ENCODE results near the gene FLNB. TPM values are rescaled to one million over a fixed set of nuclear protein-coding genes. Genes with fewer than 3 reads are reported as not detected.
A peak's percentile ranks its signal among the peaks of the same experiment; 100 is the strongest.

FLNB gene
- total RNA-seq, 1 donor from 2014 or later: 83.3 TPM

DNA sequence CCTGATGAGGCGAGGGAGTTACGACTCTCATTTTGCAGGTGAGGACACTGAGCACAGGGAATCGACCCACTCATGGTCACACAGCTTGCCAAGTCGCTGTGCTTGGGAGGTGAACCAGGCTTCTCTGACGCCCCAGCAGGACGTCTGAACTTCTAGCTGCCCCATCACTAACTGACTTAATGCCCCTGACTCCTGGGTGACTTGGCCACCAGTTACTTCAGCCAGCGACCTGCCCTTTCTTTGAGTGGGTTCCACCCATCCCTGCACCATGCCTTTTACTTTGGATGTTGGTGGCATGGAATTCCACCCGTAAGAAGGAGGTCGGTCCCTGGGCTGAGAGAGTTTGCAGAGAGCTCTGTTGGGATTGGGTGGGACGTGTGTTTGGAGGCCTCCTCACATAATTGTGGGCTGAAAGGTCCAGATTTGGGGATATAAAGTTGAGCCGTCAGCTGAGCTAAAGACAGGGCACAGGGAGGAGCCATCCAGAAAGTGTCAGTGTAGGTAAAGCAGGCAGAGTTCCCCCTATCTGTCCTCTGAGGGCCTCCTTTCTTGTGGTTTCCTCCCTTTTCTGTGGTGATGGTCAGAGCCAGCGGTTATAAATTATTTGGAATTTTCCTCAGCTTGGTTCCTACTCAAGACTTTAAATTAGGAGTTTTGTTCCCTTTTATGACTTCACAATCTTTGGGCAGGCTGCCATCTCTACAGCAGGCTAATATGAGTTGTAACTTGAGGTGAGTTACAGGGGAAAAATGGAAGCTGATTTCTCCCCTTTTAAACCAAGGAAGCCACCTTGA lies 55.0 kb downstream of the FLNB start:
- no peaks in the 10 kb centered on the region for H3K9me3 ChIP-seq
- H3K36me3 ChIP-seq: no peaks in the 10 kb centered on the region
- H3K4me3 ChIP-seq: no peak overlapping the region
- DNase-seq (no peak), ATAC-seq (no peak)
- intact Hi-C loops (cut with DNase I): no loop called here
- H3K4me1 ChIP-seq: peaks cover 16% of the 10 kb centered on the region
- H3K27ac ChIP-seq: no peak overlapping the region
- TF ChIP-seq, protein P1, sequence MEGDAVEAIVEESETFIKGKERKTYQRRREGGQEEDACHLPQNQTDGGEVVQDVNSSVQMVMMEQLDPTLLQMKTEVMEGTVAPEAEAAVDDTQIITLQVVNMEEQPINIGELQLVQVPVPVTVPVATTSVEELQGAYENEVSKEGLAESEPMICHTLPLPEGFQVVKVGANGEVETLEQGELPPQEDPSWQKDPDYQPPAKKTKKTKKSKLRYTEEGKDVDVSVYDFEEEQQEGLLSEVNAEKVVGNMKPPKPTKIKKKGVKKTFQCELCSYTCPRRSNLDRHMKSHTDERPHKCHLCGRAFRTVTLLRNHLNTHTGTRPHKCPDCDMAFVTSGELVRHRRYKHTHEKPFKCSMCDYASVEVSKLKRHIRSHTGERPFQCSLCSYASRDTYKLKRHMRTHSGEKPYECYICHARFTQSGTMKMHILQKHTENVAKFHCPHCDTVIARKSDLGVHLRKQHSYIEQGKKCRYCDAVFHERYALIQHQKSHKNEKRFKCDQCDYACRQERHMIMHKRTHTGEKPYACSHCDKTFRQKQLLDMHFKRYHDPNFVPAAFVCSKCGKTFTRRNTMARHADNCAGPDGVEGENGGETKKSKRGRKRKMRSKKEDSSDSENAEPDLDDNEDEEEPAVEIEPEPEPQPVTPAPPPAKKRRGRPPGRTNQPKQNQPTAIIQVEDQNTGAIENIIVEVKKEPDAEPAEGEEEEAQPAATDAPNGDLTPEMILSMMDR (IDR thresholded peaks at IDR 0.05): no peak
- no peaks in the 10 kb centered on the region for H3K27me3 ChIP-seq (ENCODE audit: low read depth)

DNA sequence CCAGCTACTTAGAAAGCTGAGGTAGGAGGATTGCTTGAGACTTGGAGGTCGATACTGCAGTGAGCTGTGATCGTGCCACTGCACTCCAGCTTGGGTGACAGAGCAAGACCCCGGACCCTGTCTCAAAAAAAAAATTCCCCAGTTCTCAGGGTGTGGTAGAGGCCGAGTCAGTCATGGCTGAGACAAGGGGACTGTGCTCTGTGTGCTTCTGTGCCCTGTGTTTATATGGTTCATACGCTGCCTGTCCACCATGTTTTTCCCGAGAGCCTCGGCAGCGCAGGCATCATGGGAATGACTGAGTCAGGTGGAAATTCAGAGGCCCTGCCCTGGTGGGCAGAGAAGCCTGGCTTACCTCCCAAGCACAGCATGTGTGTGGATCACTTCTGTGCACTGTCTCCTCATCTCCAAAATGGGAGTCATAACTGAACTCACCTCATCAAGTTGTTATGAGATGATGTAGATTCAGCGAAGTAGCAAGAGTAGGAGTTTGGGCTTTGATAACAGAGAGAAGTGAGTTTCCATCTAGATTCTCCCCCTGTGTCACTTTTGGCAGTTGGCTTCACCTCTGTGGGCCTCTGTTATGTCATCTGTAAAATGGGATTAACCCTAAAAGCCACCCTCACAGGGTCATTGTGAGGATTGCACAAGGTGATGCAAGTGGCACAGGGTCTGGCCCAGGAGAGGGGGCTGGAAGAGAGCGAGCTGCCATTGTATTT lies 56.9 kb downstream of the FLNB start:
- H3K4me1 ChIP-seq: peaks cover under 1% of the 10 kb centered on the region
- intact Hi-C loops (cut with DNase I): no loop called here
- TF ChIP-seq, protein P1 (IDR thresholded peaks at IDR 0.05): no peak
- H3K27ac ChIP-seq: no peak overlapping the region
- no peak for ATAC-seq
- H3K27me3 ChIP-seq (ENCODE audit: low read depth): no peaks in the 10 kb centered on the region
- H3K4me3 ChIP-seq: no peak overlapping the region
- H3K9me3 ChIP-seq: no peaks in the 10 kb centered on the region
- H3K36me3 ChIP-seq: no peaks in the 10 kb centered on the region
- no peak for DNase-seq

DNA sequence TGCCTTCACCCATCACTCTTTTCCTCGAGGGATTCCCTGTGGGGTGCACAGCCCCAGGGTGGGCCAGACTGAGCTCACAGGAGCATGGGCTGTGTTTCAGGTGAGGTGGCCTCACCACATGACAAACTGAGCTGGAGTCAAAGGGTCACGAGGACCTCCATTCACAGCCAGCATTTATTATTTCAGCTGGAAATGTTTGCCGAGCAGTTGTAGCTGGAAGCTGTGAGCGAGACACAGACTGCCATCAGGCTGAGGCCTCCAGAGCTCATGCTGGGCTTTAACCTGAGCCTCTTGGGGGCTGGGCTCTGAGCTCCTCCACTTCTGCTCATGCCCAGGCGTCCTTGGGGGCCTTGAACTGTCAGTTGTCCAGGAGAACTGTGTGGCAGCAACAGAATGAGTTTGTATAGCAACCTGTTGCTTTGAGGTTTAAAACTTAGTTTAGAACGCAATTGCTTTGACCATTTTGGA lies 57.5 kb downstream of the FLNB start:
- ATAC-seq (no peak), DNase-seq (no peak)
- no peaks in the 10 kb centered on the region for H3K4me1 ChIP-seq
- no peaks in the 10 kb centered on the region for H3K36me3 ChIP-seq
- H3K27ac ChIP-seq: no peak overlapping the region
- H3K9me3 ChIP-seq: no peaks in the 10 kb centered on the region
- no peak overlapping the region for H3K4me3 ChIP-seq
- intact Hi-C loops (cut with DNase I): no loop called here
- no peaks in the 10 kb centered on the region for H3K27me3 ChIP-seq (ENCODE audit: low read depth)
- TF ChIP-seq, protein P1 (IDR thresholded peaks at IDR 0.05): no peak

DNA sequence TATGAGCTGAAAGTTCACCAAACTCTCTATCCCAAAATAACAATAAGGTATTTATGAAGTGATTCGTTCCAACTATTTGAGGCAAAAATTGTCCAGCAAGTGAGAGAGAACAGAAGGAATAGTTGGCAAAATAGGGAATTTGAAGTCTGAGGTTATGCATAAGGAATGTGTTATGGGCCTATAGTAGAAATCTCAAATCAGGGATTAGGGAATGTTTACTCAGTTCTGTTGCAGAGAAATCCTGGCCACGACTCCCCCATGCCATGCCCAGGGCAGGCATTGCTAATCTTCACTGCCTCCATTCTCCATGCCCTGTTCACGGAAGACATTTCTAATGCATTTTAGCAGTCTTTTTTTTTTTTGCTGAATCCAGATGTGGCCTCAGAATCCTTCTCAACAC lies 58.6 kb downstream of the FLNB start:
- H3K27ac ChIP-seq: no peak overlapping the region
- H3K27me3 ChIP-seq (ENCODE audit: low read depth): no peaks in the 10 kb centered on the region
- no peaks in the 10 kb centered on the region for H3K36me3 ChIP-seq
- H3K4me3 ChIP-seq: no peak overlapping the region
- H3K4me1 ChIP-seq: no peaks in the 10 kb centered on the region
- H3K9me3 ChIP-seq: no peaks in the 10 kb centered on the region
- DNase-seq (no peak), ATAC-seq (no peak)
- TF ChIP-seq, protein P1 (IDR thresholded peaks at IDR 0.05): no peak
- intact Hi-C loops (cut with DNase I): no loop called here

DNA sequence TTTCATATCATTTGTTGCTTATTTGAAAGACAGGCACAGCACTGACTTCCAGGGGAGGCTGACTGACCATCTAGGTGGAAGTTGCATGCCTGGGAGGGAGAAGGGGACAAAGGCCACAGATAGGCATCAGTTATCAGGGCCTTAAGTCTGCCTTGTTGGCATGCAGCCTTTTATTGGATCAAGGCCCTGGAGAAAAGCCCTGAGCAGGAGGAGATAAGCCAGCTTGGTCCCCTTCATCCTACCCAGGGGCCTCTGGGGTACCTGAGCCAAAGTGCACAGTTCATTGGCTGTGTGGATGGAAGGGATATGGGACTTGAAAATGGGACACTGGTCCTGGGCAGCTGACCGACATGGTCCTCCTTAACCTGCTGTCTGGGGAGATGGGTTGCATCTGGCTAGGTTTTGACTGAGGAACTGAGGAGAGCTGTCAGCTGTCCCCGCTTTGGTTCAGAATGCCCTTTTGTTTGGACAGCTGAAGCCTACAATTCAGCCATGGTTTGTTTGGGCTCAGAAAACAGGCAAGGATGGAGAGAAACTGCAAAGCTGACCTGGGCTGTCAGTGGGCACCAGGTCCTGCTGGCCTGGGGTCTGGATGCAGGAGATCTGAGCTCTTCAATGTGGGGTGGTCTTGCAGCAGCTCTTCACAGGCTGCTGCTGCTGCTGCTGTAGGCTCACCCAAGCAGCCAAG lies 60.0 kb downstream of the FLNB start:
- DNase-seq (no peak), ATAC-seq (peak in 1 of 2 donors; percentile 26)
- Histone ChIP-seq H3K27ac (no peak overlapping the region), H3K9me3 (no peaks in the 10 kb centered on the region), H3K4me3 (no peak overlapping the region), H3K36me3 (no peaks in the 10 kb centered on the region), H3K27me3 (ENCODE audit: low read depth) (no peaks in the 10 kb centered on the region), H3K4me1 (no peaks in the 10 kb centered on the region)
- TF ChIP-seq, protein P1 (IDR thresholded peaks at IDR 0.05): no peak
- intact Hi-C loops (cut with DNase I): no loop called here

All from lower lobe of right lung (tissue), 2 donors.